Measurements from ENCODE around the gene TTN.
"Not testable (repeated sequence)": the region's sequence is repeated elsewhere in the genome, so short reads cannot be mapped to it uniquely, and the experiment has no call there.

Gene TTN

GRCh38 chr2:178666458-178666857 is 140.8 kb downstream of the TTN start:
- Histone ChIP-seq H4K20me1 (ENCODE audit: insufficient read depth, low read length) (no peaks in the 10 kb centered on the region), H3K27ac (ENCODE audit: low read length) (no peak overlapping the region), H3K4me1 (ENCODE audit: low read length) (no peaks in the 10 kb centered on the region), H3K4me2 (ENCODE audit: low read length) (no peak overlapping the region), H3K9ac (ENCODE audit: low read length) (no peak overlapping the region), H3K27me3 (ENCODE audit: low read depth, low read length) (no peaks in the 10 kb centered on the region), H2AFZ (ENCODE audit: low read depth, low read length) (no peak overlapping the region), H3K9me3 (ENCODE audit: insufficient read depth, low read length) (no peaks in the 10 kb centered on the region), H3K36me3 (replicated peaks; ENCODE audit: low read depth, low read length) (no peaks in the 10 kb centered on the region), H3K79me2 (ENCODE audit: low read length) (no peaks in the 10 kb centered on the region), H3K4me3 (ENCODE audit: low read length) (no peak overlapping the region)
- no peak for TF ChIP-seq CTCF (IDR thresholded peaks at IDR 0.05; ENCODE audit: low read depth, low read length)
- no peak for TF ChIP-seq EZH2phosphoT487 (IDR thresholded peaks at IDR 0.05; ENCODE audit: low read depth)

DNA sequence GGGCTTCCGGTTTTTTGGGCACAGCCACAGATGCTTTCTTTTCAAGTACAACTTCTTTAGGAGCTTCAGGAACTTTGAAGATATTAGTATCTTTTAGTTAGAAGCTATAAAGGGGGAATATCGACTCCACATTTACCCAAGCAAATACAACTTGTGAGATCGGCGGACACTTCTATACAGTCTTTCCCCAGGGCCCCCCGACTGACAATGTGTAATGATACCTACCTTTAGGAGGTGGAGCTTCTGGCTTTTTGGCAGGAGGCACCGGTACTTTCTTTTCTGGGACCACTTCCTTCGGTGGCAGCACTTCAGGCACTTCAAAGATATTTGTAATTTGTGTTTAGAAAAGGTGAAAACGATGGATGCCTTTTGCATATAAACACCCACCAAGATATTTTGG is 148.7 kb downstream of the TTN start:
- H3K4me1 ChIP-seq (ENCODE audit: low read length); H3K9ac ChIP-seq (ENCODE audit: low read length); H3K27me3 ChIP-seq (ENCODE audit: low read depth, low read length); H3K4me2 ChIP-seq (ENCODE audit: low read length); H3K27ac ChIP-seq (ENCODE audit: low read length); H2AFZ ChIP-seq (ENCODE audit: low read depth, low read length); H3K4me3 ChIP-seq (ENCODE audit: low read length); H3K79me2 ChIP-seq (ENCODE audit: low read length); H4K20me1 ChIP-seq (ENCODE audit: insufficient read depth, low read length); H3K9me3 ChIP-seq (ENCODE audit: insufficient read depth, low read length); H3K36me3 ChIP-seq (replicated peaks; ENCODE audit: low read depth, low read length): not testable (repeated sequence)

- Histone ChIP-seq H3K27ac (ENCODE audit: low read length) (no peak overlapping the region), H3K9me3 (ENCODE audit: insufficient read depth, low read length) (no peaks in the 10 kb centered on the region), H3K4me3 (ENCODE audit: low read length) (no peak overlapping the region), H3K4me2 (ENCODE audit: low read length) (no peak overlapping the region), H3K79me2 (ENCODE audit: low read length) (no peaks in the 10 kb centered on the region), H3K36me3 (replicated peaks; ENCODE audit: low read depth, low read length) (no peaks in the 10 kb centered on the region), H3K27me3 (ENCODE audit: low read depth, low read length) (no peaks in the 10 kb centered on the region), H3K9ac (ENCODE audit: low read length) (no peak overlapping the region; the same call in 1 of the 2 replicates), H4K20me1 (ENCODE audit: insufficient read depth, low read length) (no peaks in the 10 kb centered on the region), H2AFZ (ENCODE audit: low read depth, low read length) (no peak overlapping the region), H3K4me1 (ENCODE audit: low read length) (no peaks in the 10 kb centered on the region)
- no peak for TF ChIP-seq EZH2phosphoT487 (IDR thresholded peaks at IDR 0.05; ENCODE audit: low read depth)
- TF ChIP-seq CTCF (IDR thresholded peaks at IDR 0.05; ENCODE audit: low read depth, low read length): no peak
These were observed 156.7 kb downstream of the TTN start for GRCh38 chr2:178650554-178650953.

GRCh38 chr2:178644919-178645318 is 162.3 kb downstream of the TTN start:
- no peak overlapping the region for H2AFZ ChIP-seq (ENCODE audit: low read depth, low read length)
- no peaks in the 10 kb centered on the region for H3K27me3 ChIP-seq (ENCODE audit: low read depth, low read length)
- H3K27ac ChIP-seq (ENCODE audit: low read length): no peak overlapping the region
- no peaks in the 10 kb centered on the region for H3K36me3 ChIP-seq (replicated peaks; ENCODE audit: low read depth, low read length)
- H4K20me1 ChIP-seq (ENCODE audit: insufficient read depth, low read length): no peaks in the 10 kb centered on the region
- no peak for TF ChIP-seq EZH2phosphoT487 (IDR thresholded peaks at IDR 0.05; ENCODE audit: low read depth)
- TF ChIP-seq CTCF (IDR thresholded peaks at IDR 0.05; ENCODE audit: low read depth, low read length): no peak
- H3K9ac ChIP-seq (ENCODE audit: low read length): no peak overlapping the region
- no peak overlapping the region for H3K4me3 ChIP-seq (ENCODE audit: low read length)
- H3K4me1 ChIP-seq (ENCODE audit: low read length): peaks cover under 1% of the 10 kb centered on the region; the same call in 1 of the 2 replicates
- H3K4me2 ChIP-seq (ENCODE audit: low read length): no peak overlapping the region
- no peaks in the 10 kb centered on the region for H3K79me2 ChIP-seq (ENCODE audit: low read length)
- H3K9me3 ChIP-seq (ENCODE audit: insufficient read depth, low read length): no peaks in the 10 kb centered on the region

DNA sequence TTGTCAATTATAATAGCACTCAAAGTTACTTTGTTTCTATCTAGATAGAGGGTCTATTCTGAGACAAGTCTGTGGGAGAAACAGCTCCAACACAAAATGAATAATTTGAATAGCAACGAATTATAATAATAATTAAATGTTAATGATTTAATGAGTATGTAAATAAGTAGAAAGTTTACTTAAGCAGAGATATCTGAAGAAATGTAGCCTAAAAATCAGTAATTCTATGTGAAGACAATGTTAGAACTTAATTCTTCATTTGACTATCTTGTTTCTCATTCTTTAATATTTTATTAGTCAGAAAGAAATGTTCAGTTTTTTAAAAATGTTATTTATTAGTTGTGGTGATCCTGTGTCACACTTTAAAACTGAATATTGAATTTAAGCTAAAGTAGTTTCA is 165.7 kb downstream of the TTN start:
- Histone ChIP-seq H3K4me2 (ENCODE audit: low read length) (no peak overlapping the region), H3K27ac (ENCODE audit: low read length) (no peak overlapping the region), H3K9me3 (ENCODE audit: insufficient read depth, low read length) (no peaks in the 10 kb centered on the region), H3K79me2 (ENCODE audit: low read length) (no peaks in the 10 kb centered on the region), H3K9ac (ENCODE audit: low read length) (no peak overlapping the region), H3K27me3 (ENCODE audit: low read depth, low read length) (no peaks in the 10 kb centered on the region), H3K4me1 (ENCODE audit: low read length) (peaks cover 6% of the 10 kb centered on the region; the same call in 1 of the 2 replicates), H3K4me3 (ENCODE audit: low read length) (no peak overlapping the region), H3K36me3 (replicated peaks; ENCODE audit: low read depth, low read length) (no peaks in the 10 kb centered on the region), H2AFZ (ENCODE audit: low read depth, low read length) (no peak overlapping the region), H4K20me1 (ENCODE audit: insufficient read depth, low read length) (no peaks in the 10 kb centered on the region)
- TF ChIP-seq EZH2phosphoT487 (IDR thresholded peaks at IDR 0.05; ENCODE audit: low read depth) (no peak), CTCF (IDR thresholded peaks at IDR 0.05; ENCODE audit: low read depth, low read length) (no peak)

Measured in OCI-LY3 (cell line).